NCI-H187 (cell line): ENCODE results near the gene ENTPD2.
"Not testable (repeated sequence)": the region's sequence is repeated elsewhere in the genome, so short reads cannot be mapped to it uniquely, and the experiment has no call there.

Source experiments
- DNase-seq, 2 experiments: peaks; one replicate each; lab custom pipeline; 2025; lab: John Stamatoyannopoulos, UW

ENTPD2 gene

GRCh38 chr9:137015976-137016375 lies 37.9 kb downstream of the ENTPD2 start:
- DNase-seq: no peak

- DNase-seq: no peak
Measured at GRCh38 chr9:137015540-137015930, 38.3 kb downstream of the ENTPD2 start.

GRCh38 chr9:137014776-137015539 lies 38.9 kb downstream of the ENTPD2 start:
- DNase-seq: no peak

DNA sequence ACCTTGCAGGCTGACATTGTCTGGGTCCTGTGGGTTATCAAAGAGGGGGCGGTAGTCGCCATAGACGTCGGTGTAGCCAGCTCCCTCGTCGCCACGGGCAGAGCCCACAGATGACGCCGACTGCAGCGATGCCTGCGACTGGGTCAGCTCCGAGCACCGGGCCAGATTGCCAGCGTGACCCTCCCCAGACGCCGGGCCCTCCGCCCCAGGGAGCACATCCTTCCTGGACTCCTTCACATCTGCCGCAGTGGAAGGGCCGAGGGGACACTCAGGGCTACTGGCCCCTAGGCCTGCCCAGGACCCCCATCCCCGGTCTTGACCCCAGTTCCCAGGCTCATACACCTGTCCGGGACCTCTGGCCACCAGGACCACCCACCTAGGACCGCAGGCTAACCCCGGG lies 39.7 kb downstream of the ENTPD2 start:
- DNase-seq: no peak

DNA sequence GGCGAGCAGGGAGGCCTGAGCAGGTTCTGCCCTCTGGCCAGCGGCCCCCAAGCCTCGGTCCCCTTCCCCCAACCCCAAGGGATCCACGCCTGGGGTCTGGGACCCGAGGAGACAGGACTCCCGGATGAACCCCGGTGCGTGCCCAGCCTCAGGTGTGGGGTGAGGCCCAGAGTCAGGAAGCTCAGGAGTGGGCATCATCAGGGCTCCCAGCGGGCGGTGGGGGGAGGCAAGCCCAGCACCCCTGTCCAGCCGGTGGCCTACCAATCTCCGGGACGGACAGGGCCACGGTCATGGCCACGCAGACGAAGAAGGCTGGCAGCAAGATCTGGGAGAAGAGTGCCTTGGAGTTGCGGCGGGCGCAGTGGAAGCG lies 40.3 kb downstream of the ENTPD2 start:
- no peak for DNase-seq

DNA sequence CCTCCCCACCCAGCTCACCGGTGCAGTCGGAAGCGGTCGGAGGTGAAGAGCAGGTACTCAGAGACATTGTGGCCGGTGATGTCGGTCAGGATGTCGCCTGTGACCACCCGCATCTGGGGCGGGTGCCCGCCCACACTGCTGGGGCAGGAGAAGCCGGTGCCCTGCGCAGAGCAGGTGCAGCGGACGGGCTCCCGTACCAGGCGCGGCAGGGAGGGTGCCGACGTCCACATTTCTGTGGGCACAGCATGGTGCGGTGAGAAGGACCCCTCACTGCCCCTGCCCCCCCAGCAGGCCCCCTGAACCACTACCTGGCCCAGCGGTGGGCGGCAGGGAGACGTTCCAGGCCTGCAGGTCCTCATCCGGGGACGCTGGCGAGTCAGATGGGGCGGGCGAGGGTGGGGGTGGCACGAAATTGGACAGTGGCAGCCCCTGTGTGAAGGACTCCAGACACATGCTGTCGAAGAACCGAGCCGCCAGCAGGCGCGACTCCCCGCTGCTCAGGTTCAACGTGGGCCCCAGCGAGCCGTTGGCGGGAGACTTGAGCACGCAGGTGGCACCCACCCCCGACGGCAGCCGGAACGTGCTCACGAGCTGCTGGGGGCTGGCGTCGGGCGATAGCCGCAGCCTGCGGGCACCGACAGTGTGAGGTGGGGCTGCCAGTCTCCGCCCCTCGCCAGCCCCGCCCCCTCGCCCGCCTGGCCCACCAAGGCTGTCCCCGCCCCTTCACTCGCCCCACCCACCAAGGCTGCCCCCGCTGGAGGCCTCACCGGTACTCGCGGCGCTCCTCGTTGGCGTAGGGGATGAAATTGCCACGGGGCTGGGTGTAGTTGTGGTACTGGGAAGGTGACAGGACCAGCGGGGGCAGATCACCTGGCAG lies 40.9 kb downstream of the ENTPD2 start:
- no peak for DNase-seq

DNA sequence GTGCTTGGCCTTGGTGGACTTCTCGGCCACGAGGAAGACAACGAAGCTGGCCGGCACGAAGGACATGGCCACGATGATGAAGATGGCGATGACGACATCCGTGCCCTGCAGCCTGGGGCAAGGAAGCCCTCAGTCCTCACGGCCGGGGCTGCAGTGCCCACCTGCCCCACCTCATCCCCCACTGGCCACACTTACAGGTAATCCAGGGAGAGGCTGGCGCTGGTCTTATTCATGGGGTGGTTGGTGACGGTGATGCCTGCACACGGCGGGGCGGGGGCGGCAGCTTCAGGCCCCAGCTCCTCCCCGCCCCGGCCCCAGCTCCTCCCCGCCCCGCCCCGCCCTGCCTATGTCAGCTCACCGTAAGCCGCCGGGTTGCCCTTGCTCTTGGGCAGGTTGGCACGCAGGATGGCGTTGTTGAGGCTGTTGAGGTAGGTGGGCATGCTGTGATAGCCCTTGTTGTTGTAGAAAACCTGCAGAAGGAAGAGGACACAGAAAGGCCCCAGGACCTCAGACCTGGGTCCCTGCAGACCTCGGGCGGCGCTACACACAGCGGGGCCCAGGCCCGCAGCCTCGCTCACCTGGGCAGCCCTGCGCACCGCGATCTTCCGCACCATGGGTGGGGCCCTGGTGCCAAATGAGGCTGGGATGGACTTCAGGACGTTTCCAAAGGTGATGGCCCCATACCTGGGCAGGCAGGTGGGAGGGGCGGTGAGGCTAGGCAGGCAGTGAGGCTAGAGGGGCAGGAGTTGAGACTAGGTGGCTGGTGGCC lies 41.8 kb downstream of the ENTPD2 start:
- no peak for DNase-seq

DNA sequence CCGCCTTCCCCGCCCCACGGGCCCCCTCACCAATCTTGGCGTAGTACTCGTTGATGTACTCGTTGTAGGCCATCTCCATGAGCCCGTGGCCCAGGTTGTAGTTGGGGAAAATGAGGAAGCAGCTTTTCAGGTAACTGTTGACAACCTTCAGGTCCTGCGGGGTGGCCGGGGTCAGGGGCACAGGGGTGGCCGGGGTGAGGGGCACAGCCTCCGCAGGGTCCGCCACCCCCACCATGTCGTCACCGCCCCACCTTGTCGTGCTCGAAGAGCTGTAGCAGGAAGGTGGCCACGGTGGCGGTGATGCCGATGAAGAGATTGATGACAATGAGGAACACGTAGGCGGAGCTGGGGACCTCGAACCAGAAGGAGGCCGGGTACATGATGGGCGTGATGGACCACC lies 42.7 kb downstream of the ENTPD2 start:
- DNase-seq: no peak

GRCh38 chr9:137009938-137010732 lies 43.7 kb downstream of the ENTPD2 start:
- DNase-seq: no peak

GRCh38 chr9:137009217-137009616 lies 44.6 kb downstream of the ENTPD2 start:
- no peak for DNase-seq

GRCh38 chr9:137008312-137008711 lies 45.5 kb downstream of the ENTPD2 start:
- DNase-seq: no peak

DNA sequence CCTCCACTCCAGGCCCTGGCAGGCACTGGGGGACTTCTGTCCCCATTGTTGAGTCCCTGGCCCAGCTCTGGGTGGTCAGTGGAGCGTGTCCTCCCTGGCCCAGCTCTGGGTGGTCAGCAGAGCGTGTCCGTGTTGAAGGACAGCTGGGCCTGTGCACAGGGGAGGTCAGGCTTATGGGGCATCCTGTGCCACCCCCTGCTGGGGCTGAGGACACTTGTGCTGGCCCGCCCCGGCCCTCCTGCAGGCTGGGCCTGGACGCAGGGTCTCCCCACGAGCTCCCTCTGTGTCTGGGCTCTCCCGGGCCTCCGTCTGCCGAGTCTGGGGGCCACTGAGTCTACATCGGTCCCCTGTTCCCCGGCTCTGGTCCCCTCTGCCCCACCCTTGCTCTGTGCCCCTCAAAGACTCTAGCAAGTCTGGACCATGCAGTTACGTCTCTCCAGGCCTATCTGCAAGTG lies 46.0 kb downstream of the ENTPD2 start:
- no peak for DNase-seq

- DNase-seq: no peak
Measured at GRCh38 chr9:137007108-137007815, 46.6 kb downstream of the ENTPD2 start.

GRCh38 chr9:137006116-137007003 lies 47.5 kb downstream of the ENTPD2 start:
- DNase-seq: no peak

GRCh38 chr9:137004285-137004684 lies 49.6 kb downstream of the ENTPD2 start:
- DNase-seq: not testable (repeated sequence)

GRCh38 chr9:137002646-137003041 lies 51.2 kb downstream of the ENTPD2 start:
- DNase-seq: no peak

DNA sequence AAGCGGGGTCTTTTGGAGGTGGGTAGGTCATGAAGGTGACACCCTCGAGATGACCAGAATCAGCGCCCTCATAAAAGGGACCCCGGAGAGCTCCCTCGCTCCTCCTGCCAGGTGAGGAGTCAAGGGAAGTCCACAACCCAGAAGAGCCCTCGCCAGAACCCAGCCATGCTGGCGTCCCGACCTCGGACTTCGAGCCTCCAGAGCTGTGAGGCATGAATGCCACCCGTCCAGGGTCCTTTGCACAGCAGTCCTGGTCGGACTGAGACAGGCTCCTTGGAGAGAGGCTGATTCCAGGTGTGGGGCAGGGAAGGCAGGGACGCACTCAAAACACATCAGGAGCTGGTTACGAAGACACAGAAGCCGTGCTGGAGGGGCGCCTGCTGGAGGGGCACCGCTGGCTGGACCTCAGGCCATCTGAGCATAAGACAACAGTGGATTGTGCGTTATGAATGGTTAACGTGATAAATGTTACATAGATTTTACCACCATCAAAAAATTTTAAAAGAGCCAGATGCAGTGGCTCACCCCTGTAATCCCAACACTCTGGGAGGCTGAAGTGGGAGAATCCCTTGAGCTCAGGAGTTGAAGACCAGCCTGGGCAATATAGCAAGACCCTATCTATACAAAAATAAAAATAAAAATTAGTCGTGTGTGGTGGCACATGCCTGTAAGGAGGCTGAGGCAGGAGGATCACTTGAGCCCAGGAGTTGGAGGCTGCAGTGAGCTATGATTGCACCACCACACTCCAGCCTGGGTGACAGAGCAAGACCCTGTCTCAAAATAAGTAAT lies 51.8 kb downstream of the ENTPD2 start:
- DNase-seq: no peak

DNA sequence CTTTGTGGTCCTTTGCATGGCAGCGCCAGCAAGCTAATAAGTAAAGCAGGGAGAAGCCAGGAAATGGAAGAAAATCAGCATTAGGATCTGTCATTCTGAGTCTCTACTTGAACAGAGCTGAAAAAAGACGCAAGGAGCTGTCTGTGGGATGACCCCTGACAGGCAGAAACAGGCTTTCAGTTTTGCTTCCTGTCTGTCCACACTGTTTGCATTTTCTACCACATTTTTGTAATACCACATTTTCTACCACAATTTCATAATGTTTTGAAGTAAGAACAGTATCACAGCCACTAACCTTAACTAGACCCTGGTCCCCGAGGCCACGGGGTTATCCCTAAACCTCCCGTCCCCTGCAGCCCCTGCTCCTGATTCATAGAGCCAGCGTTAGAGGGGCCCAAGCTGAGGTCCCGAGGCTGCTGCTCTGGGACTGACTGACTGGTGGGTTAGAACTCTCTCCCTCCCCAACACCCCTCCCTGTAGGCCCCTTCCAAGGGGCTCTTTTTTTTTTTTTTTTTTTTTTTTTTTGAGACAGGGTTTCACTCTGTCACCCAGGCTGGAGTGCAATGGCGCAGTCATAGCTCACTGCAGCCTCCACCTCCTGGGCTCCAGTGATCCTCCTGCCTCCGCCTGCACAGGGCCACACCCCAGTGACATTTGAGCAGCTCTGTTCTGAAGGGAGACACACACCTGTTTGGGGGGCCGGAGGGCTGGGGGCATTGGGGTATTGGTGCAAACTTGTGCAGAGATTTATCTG lies 53.5 kb downstream of the ENTPD2 start:
- DNase-seq: no peak
